Neural progenitor cell (in vitro differentiated cells): ENCODE results near the gene ARHGAP8. TPM values are rescaled to one million over a fixed set of nuclear protein-coding genes. Genes with fewer than 3 reads are reported as not detected.

ENCODE experiments used
- DNase-seq: peaks from one replicate; pipeline ENCODE4 v3.0.0-alpha.2; 2016; ENCODE audit warnings: low spot score
- H2AFZ ChIP-seq: fragments of 200-600 bp; sonication (generic); replicated peaks from 2 replicates; pipeline ENCODE4 v1.6.1; 2016; ENCODE audit warnings: antibody characterized with exemption
- H3F3A ChIP-seq: fragments of 200-600 bp; sonication (generic); 2 replicates; pipeline ENCODE4 v1.6.1; 2016; ENCODE audit warnings: antibody characterized with exemption, low read depth
- H3K27ac ChIP-seq: fragments of 200-600 bp; sonication (generic); 2 replicates; pipeline ENCODE4 v1.5.1; 2016; ENCODE audit warnings: mild to moderate bottlenecking
- H3K27me3 ChIP-seq: fragments of 200-600 bp; sonication (generic); 2 replicates; pipeline ENCODE4 v1.6.1; 2016; ENCODE audit warnings: mild to moderate bottlenecking, moderate library complexity
- H3K36me3 ChIP-seq: fragments of 200-600 bp; sonication (generic); 2 replicates; pipeline ENCODE4 v1.5.1; 2016
- H3K4me1 ChIP-seq: fragments of 200-600 bp; sonication (generic); 2 replicates; pipeline ENCODE4 v1.6.1; 2016; ENCODE audit warnings: mixed run types
- H3K4me2 ChIP-seq: fragments of 200-600 bp; sonication (generic); 2 replicates; pipeline ENCODE4 v1.6.1; 2016
- H3K4me3 ChIP-seq: fragments of 200-600 bp; sonication (generic); 2 replicates; pipeline ENCODE4 v1.5.1; 2016
- H3K79me2 ChIP-seq: fragments of 200-600 bp; sonication (generic); 2 replicates; pipeline ENCODE4 v1.6.1; 2016; ENCODE audit warnings: low read depth
- H3K9ac ChIP-seq: fragments of 200-600 bp; sonication (generic); 2 replicates; pipeline ENCODE4 v1.6.1; 2016
- H3K9me3 ChIP-seq: fragments of 200-600 bp; sonication (generic); 2 replicates; pipeline ENCODE4 v1.5.1; 2016; ENCODE audit warnings: low read depth
- H4K20me1 ChIP-seq: fragments of 200-600 bp; sonication (generic); 2 replicates; pipeline ENCODE4 v1.6.1; 2016; ENCODE audit warnings: low read depth
- H3K27ac Mint-ChIP-seq: 3 replicates; pipeline ENCODE4 v1.8.0; 2021; ENCODE audit warnings: mixed read lengths
- H3K27me3 Mint-ChIP-seq: 2 replicates; pipeline ENCODE4 v1.8.0; 2022; ENCODE audit warnings: low read depth, mild to moderate bottlenecking, inconsistent platforms, moderate library complexity, mixed read lengths; ENCODE audit not compliant: insufficient read depth
- H3K36me3 Mint-ChIP-seq: 3 replicates; pipeline ENCODE4 v1.8.0; 2021; ENCODE audit warnings: mixed read lengths
- H3K4me1 Mint-ChIP-seq: 3 replicates; pipeline ENCODE4 v1.8.0; 2021; ENCODE audit warnings: mixed read lengths
- H3K4me3 Mint-ChIP-seq: 3 replicates; pipeline ENCODE4 v1.8.0; 2021; ENCODE audit warnings: mild to moderate bottlenecking, moderate library complexity, mixed read lengths
- H3K9me3 Mint-ChIP-seq: 3 replicates; pipeline ENCODE4 v1.8.0; 2020; ENCODE audit warnings: mixed read lengths
- EZH2 ChIP-seq: fragments of 200-600 bp; sonication (generic); IDR thresholded peaks from 2 replicates; pipeline ENCODE4 v1.6.1; 2017; ENCODE audit warnings: antibody characterized with exemption, mild to moderate bottlenecking, moderate library complexity
- EZH2phosphoT487 ChIP-seq: fragments of 200-600 bp; sonication (generic); IDR thresholded peaks from 2 replicates; pipeline ENCODE4 v1.6.1; 2017; ENCODE audit warnings: antibody characterized with exemption
- total RNA-seq: library from RNA; depleted of rRNA; stranded (reverse); fragments of >200 nt; gene quantifications from 2 replicates; pipeline ENCODE4 v1.2.3, GENCODE V29; 2015; ENCODE audit warnings: low replicate concordance
- TF ChIP-seq, protein P1 (sequence below): fragments of 200-600 bp; sonication (generic); IDR thresholded peaks from 2 replicates; pipeline ENCODE4 v1.5.1; 2017; ENCODE audit warnings: antibody characterized with exemption, mild to moderate bottlenecking

Gene ARHGAP8
- total RNA-seq, 1 donor from 2014 or later, result 3.0 TPM

DNA sequence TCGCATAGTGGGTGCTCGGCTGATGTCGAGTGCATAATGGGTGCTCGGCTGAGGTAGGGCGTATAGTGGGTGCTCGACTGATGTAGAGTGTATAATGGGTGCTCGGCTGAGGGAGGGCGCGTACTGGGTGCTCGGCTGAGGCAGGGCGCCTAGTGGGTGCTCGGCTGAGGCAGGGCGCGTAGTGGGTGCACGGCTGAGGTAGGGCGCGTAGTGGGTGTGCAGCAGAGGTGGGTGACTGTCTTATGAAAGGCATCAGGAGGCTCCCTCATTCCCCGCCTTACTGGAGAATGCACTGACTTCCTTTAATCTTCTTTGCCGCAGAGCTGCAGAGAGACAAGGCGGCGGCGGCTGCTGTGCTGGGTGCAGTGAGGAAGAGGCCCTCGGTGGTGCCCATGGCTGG lies 33.8 kb downstream of the ARHGAP8 start:
- no peaks in the 10 kb centered on the region for H3F3A ChIP-seq
- H3K27ac ChIP-seq, result no peak overlapping the region
- H3K27me3 ChIP-seq, result no peaks in the 10 kb centered on the region
- Mint-ChIP-seq H3K9me3 (no peaks in the 10 kb centered on the region), H3K4me1 (no peaks in the 10 kb centered on the region), H3K27me3 (peaks cover 7% of the 10 kb centered on the region), H3K27ac (no peak overlapping the region), H3K36me3 (no peaks in the 10 kb centered on the region), H3K4me3 (no peak overlapping the region)
- no peak overlapping the region for H3K4me2 ChIP-seq
- no peak overlapping the region for H3K9ac ChIP-seq
- no peaks in the 10 kb centered on the region for H3K79me2 ChIP-seq
- no peaks in the 10 kb centered on the region for H3K4me1 ChIP-seq
- H3K4me3 ChIP-seq, result no peak overlapping the region
- DNase-seq, result no peak
- TF ChIP-seq EZH2phosphoT487, result no peak
- TF ChIP-seq, protein P1, sequence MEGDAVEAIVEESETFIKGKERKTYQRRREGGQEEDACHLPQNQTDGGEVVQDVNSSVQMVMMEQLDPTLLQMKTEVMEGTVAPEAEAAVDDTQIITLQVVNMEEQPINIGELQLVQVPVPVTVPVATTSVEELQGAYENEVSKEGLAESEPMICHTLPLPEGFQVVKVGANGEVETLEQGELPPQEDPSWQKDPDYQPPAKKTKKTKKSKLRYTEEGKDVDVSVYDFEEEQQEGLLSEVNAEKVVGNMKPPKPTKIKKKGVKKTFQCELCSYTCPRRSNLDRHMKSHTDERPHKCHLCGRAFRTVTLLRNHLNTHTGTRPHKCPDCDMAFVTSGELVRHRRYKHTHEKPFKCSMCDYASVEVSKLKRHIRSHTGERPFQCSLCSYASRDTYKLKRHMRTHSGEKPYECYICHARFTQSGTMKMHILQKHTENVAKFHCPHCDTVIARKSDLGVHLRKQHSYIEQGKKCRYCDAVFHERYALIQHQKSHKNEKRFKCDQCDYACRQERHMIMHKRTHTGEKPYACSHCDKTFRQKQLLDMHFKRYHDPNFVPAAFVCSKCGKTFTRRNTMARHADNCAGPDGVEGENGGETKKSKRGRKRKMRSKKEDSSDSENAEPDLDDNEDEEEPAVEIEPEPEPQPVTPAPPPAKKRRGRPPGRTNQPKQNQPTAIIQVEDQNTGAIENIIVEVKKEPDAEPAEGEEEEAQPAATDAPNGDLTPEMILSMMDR, result no peak
- no peak for TF ChIP-seq EZH2
- H3K36me3 ChIP-seq, result no peaks in the 10 kb centered on the region
- H3K9me3 ChIP-seq, result no peaks in the 10 kb centered on the region
- H4K20me1 ChIP-seq, result no peaks in the 10 kb centered on the region
- no peak overlapping the region for H2AFZ ChIP-seq

DNA sequence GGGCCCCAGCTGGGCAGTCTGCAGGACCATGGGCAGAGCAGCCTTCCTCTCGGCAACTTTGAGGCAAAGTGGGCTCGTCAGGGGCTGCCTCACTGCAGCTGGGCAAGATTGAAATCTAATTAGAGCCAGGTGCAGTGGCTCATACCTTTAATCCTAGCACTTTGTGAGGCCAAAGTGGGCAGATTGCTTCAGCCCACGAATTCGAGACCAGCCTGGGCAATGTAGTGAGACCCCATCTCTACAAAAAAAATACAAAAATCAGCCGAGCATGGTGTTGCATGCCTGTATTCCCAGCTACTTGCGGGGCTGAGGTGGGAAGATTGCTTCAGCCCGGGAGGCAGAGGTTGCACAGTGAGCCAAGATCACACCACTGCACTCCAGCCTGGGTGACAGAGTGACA lies 34.2 kb downstream of the ARHGAP8 start:
- Histone ChIP-seq H3K27me3 (no peaks in the 10 kb centered on the region), H3K27ac (no peak overlapping the region), H3F3A (no peaks in the 10 kb centered on the region), H3K9ac (no peak overlapping the region), H3K4me1 (no peaks in the 10 kb centered on the region), H3K4me3 (no peak overlapping the region), H4K20me1 (no peaks in the 10 kb centered on the region), H3K4me2 (no peak overlapping the region), H3K9me3 (no peaks in the 10 kb centered on the region), H3K79me2 (no peaks in the 10 kb centered on the region), H3K36me3 (no peaks in the 10 kb centered on the region), H2AFZ (no peak overlapping the region)
- Mint-ChIP-seq H3K27me3 (peaks cover 7% of the 10 kb centered on the region), H3K9me3 (no peaks in the 10 kb centered on the region), H3K4me3 (no peak overlapping the region), H3K36me3 (no peaks in the 10 kb centered on the region), H3K27ac (no peak overlapping the region), H3K4me1 (no peaks in the 10 kb centered on the region)
- TF ChIP-seq EZH2phosphoT487 (no peak), EZH2 (no peak)
- TF ChIP-seq, protein P1, result no peak
- no peak for DNase-seq

DNA sequence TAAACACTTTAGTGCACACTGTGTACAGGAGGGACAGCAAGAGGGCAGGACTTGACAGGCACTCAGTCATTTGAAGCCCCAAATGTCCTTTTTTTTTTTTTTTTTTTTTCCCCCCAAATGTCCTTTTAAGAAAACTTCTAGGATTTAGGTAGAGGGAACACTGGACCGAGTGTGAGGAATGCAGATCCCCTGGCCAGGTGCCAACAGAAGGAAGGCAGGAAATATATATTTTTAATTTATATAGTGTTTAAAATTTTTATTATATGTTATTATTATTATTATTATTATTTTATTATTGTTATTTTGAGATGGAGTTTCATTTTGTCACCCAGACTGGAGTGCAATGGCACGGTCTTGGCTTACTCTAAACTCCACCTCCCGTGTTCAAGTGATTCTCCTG lies 35.5 kb downstream of the ARHGAP8 start:
- peaks cover 8% of the 10 kb centered on the region for H3K27me3 Mint-ChIP-seq
- Histone ChIP-seq H3K4me3 (no peak overlapping the region), H4K20me1 (no peaks in the 10 kb centered on the region)

More for the DNA sequence above, 35.5 kb downstream of the ARHGAP8 start:
- no peaks in the 10 kb centered on the region for H3F3A ChIP-seq
- no peak overlapping the region for H3K4me2 ChIP-seq
- no peaks in the 10 kb centered on the region for H3K27me3 ChIP-seq
- no peak overlapping the region for H3K27ac ChIP-seq
- H3K9me3 ChIP-seq, result no peaks in the 10 kb centered on the region
- no peaks in the 10 kb centered on the region for H3K4me1 Mint-ChIP-seq
- H3K79me2 ChIP-seq, result no peaks in the 10 kb centered on the region
- H3K9me3 Mint-ChIP-seq, result no peaks in the 10 kb centered on the region
- H3K4me3 Mint-ChIP-seq, result no peak overlapping the region
- no peaks in the 10 kb centered on the region for H3K4me1 ChIP-seq
- H3K36me3 ChIP-seq, result no peaks in the 10 kb centered on the region
- no peak overlapping the region for H3K9ac ChIP-seq
- DNase-seq, result no peak
- TF ChIP-seq EZH2 (no peak), EZH2phosphoT487 (no peak)
- TF ChIP-seq, protein P1, result no peak
- H3K36me3 Mint-ChIP-seq, result no peaks in the 10 kb centered on the region
- H3K27ac Mint-ChIP-seq, result no peak overlapping the region
- H2AFZ ChIP-seq, result no peak overlapping the region
